ENCODE results near the gene DGKD.

GRCh38 chr2:233501198-233502076 is 147.1 kb downstream of the DGKD start:
- TF ChIP-seq, protein P1, sequence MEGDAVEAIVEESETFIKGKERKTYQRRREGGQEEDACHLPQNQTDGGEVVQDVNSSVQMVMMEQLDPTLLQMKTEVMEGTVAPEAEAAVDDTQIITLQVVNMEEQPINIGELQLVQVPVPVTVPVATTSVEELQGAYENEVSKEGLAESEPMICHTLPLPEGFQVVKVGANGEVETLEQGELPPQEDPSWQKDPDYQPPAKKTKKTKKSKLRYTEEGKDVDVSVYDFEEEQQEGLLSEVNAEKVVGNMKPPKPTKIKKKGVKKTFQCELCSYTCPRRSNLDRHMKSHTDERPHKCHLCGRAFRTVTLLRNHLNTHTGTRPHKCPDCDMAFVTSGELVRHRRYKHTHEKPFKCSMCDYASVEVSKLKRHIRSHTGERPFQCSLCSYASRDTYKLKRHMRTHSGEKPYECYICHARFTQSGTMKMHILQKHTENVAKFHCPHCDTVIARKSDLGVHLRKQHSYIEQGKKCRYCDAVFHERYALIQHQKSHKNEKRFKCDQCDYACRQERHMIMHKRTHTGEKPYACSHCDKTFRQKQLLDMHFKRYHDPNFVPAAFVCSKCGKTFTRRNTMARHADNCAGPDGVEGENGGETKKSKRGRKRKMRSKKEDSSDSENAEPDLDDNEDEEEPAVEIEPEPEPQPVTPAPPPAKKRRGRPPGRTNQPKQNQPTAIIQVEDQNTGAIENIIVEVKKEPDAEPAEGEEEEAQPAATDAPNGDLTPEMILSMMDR (IDR thresholded peaks at IDR 0.05), result no peak
- no peak for TF ChIP-seq POLR2A (IDR thresholded peaks at IDR 0.05)
